Ovary (tissue), 3 donors: ENCODE measurements around the gene DTD1.

Source experiments
- CTCF ChIP-seq, 3 donors: fragments of 450-650 bp in 2 of 3; fragments of 200-600 bp in 1 of 3; IDR thresholded peaks; one replicate each; pipeline versions ENCODE4 v1.5.1 to v1.8.0; 2016 to 2022; ENCODE audit warnings: antibody characterized with exemption in 3 of 3, mild to moderate bottlenecking in 1 of 3
- EP300 ChIP-seq: sonication (generic); formaldehyde crosslinking; IDR thresholded peaks from one replicate; pipeline ENCODE4 v1.6.1; 2017; ENCODE audit warnings: antibody characterized with exemption
- POLR2A ChIP-seq: fragments of 450-650 bp; IDR thresholded peaks from one replicate; pipeline ENCODE4 v1.6.1; 2017; ENCODE audit warnings: antibody characterized with exemption, mild to moderate bottlenecking, moderate library complexity
- donor health status: DM: no; HTN: no; CAD: no.

DNA sequence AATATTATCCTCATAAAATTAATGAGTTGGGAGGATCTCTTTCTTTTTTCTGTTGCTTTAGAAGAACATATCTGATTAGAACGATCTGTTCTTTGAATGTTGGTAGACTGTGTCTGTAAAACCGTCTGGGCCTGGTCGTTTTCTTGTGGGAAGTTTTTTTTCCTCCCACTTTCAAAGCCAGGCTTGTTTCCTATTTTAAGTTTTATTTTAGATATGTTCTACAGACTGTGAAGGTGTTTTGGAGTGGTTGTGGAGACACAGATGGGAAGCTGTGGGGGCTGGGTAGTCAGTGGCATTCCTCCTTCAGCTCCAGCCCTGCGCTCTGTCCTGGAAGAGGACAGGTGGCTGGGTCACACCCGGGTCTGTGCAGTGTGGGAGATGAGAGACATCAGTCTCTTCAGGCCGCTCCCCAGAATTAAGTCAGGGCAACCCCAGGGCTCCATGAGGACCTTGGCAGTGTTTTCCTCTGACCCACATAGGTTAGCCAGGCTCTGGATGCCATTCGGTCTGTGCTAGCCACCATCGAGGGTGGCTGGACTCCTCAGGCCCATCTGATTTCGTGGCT is 133.8 kb downstream of the DTD1 start:
- TF ChIP-seq CTCF (IDR thresholded peaks at IDR 0.05) (no peak), POLR2A (no peak), EP300 (no peak)
